ENCODE measurements around the gene CAMKK2.

DNA sequence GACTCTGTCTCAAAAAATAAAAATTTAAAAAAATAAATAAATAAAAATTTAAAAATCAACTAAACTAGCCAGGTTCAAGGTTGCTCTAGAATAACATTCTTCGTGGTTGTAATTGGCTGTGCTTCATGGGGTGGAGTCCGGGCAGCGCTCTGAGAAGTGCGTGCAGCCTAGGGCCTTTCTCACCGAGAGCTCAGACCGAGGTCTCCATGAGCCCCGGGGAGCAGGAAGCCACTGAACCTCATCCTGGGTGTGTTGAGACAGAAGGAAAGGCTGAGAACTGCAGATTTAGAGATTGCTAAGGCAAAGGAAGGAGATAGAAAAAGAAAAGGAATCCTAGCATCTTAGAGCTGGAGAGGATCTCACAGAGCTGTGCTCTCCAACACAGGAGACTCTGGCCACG is 71.9 kb downstream of the CAMKK2 start:
- TF ChIP-seq YY1 (IDR thresholded peaks at IDR 0.05; ENCODE audit: low read depth) (no peak), CREB1 (IDR thresholded peaks at IDR 0.05; ENCODE audit: low read depth) (no peak), TCF12 (IDR thresholded peaks at IDR 0.05; ENCODE audit: low read depth) (no peak), FOXM1 (IDR thresholded peaks at IDR 0.05; ENCODE audit: borderline replicate concordance, low read depth) (no peak), RAD21 (IDR thresholded peaks at IDR 0.05; ENCODE audit: low read depth) (no peak), NFIC (IDR thresholded peaks at IDR 0.05) (no peak)
- TF ChIP-seq, protein P1, sequence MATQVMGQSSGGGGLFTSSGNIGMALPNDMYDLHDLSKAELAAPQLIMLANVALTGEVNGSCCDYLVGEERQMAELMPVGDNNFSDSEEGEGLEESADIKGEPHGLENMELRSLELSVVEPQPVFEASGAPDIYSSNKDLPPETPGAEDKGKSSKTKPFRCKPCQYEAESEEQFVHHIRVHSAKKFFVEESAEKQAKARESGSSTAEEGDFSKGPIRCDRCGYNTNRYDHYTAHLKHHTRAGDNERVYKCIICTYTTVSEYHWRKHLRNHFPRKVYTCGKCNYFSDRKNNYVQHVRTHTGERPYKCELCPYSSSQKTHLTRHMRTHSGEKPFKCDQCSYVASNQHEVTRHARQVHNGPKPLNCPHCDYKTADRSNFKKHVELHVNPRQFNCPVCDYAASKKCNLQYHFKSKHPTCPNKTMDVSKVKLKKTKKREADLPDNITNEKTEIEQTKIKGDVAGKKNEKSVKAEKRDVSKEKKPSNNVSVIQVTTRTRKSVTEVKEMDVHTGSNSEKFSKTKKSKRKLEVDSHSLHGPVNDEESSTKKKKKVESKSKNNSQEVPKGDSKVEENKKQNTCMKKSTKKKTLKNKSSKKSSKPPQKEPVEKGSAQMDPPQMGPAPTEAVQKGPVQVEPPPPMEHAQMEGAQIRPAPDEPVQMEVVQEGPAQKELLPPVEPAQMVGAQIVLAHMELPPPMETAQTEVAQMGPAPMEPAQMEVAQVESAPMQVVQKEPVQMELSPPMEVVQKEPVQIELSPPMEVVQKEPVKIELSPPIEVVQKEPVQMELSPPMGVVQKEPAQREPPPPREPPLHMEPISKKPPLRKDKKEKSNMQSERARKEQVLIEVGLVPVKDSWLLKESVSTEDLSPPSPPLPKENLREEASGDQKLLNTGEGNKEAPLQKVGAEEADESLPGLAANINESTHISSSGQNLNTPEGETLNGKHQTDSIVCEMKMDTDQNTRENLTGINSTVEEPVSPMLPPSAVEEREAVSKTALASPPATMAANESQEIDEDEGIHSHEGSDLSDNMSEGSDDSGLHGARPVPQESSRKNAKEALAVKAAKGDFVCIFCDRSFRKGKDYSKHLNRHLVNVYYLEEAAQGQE (IDR thresholded peaks at IDR 0.05; ENCODE audit: low read depth), result no peak
- TF ChIP-seq, protein P2, sequence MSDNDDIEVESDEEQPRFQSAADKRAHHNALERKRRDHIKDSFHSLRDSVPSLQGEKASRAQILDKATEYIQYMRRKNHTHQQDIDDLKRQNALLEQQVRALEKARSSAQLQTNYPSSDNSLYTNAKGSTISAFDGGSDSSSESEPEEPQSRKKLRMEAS (IDR thresholded peaks at IDR 0.05), result no peak
